Measurements from ENCODE around the gene ARL17B.
"Not testable (repeated sequence)": the region's sequence is repeated elsewhere in the genome, so short reads cannot be mapped to it uniquely, and the experiment has no call there.

- TF ChIP-seq CTCF, POLR2AphosphoS5, POLR2A (IDR thresholded peaks at IDR 0.05): not testable (repeated sequence)
Observed at GRCh38 chr17:46244949-46245768, 116.4 kb downstream of the ARL17B start.

Data from prostate gland (tissue), 2 donors.